Measurements from ENCODE around the gene KAZN.

KAZN gene

DNA sequence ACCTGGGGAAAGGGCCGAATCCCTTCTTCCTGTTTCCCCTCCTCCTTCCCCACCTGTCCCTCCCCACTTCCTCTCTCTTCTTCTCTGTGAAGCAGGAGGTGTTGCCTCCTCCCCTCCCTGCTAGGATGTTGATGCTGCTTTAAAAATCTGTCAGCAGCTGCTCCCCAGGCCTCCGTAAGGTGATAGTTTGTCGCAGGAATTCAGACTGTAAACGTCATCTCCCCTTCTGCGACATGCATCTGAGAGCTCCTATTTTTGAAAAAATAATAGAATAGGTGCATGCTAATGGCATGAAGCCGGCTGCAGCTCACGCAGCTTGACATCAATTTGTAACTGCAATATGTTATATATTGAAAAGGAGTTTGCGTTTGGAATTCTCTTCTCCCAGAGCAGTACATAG is 70.1 kb downstream of the KAZN start:
- no peaks in the 10 kb centered on the region for H3K9me3 ChIP-seq (ENCODE audit: low read length)
- no peak overlapping the region for H2AFZ ChIP-seq (ENCODE audit: low read length)
- no peaks in the 10 kb centered on the region for H3F3A ChIP-seq (ENCODE audit: insufficient read depth, low read length)
- TF ChIP-seq EZH2 (IDR thresholded peaks at IDR 0.05; ENCODE audit: borderline replicate concordance, low read length) = no peak
- no peak for TF ChIP-seq CTCF (IDR thresholded peaks at IDR 0.05; ENCODE audit: low read length)
- H3K9ac ChIP-seq (ENCODE audit: low read length) = peak overlapping the region; percentile 27; the same call in 1 of the 2 replicates
- H3K27ac ChIP-seq (ENCODE audit: low read depth, low read length, poor library complexity, severe bottlenecking) = peak overlapping the region; percentile 97
- peak overlapping the region; percentile 41; the same call in 1 of the 2 replicates for H3K4me2 ChIP-seq (ENCODE audit: low read length)
- H4K20me1 ChIP-seq (ENCODE audit: insufficient read depth, low read length) = no peaks in the 10 kb centered on the region
- no peaks in the 10 kb centered on the region for H3K36me3 ChIP-seq (ENCODE audit: insufficient read depth, low read length)
- H3K27me3 ChIP-seq (ENCODE audit: insufficient read depth, low read length) = no peaks in the 10 kb centered on the region
- peaks cover 75% of the 10 kb centered on the region for H3K4me1 ChIP-seq (ENCODE audit: insufficient read depth, low read length, severe bottlenecking)
- no peaks in the 10 kb centered on the region for H3K9me2 ChIP-seq (ENCODE audit: low read depth, low read length)
- no peaks in the 10 kb centered on the region for H3K79me2 ChIP-seq (ENCODE audit: insufficient read depth, low read length)
- peak overlapping the region; percentile 19 for H3K4me3 ChIP-seq (ENCODE audit: low read depth, low read length, poor library complexity, severe bottlenecking)

DNA sequence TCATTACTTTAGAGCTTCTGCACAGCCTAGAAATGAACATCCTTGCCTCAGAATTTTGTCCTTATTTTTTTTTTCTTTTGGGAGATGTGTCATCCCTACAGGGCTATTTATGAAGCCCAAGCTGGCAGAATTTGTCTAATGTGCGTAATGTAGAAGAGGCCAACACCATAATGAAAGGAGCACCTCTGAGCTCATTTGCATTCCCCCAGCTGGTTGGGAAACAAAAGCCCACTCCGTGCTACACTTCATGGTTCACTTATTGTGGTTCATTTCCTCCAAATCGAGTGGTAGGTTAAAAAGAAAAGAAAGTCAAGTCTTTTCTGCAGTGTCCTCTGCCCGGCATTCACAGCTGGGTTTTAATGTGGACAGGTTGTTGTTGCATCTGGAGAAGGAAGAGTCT is 73.5 kb downstream of the KAZN start:
- no peaks in the 10 kb centered on the region for H3F3A ChIP-seq (ENCODE audit: insufficient read depth, low read length)
- peak overlapping the region; percentile 55; the same call in 1 of the 2 replicates for H3K9ac ChIP-seq (ENCODE audit: low read length)
- H3K27ac ChIP-seq (ENCODE audit: low read depth, low read length, poor library complexity, severe bottlenecking) = peak overlapping the region; percentile 97
- H4K20me1 ChIP-seq (ENCODE audit: insufficient read depth, low read length) = no peaks in the 10 kb centered on the region
- no peaks in the 10 kb centered on the region for H3K79me2 ChIP-seq (ENCODE audit: insufficient read depth, low read length)
- H3K4me3 ChIP-seq (ENCODE audit: low read depth, low read length, poor library complexity, severe bottlenecking) = peak overlapping the region; percentile 36
- TF ChIP-seq EZH2 (IDR thresholded peaks at IDR 0.05; ENCODE audit: borderline replicate concordance, low read length) (no peak), CTCF (IDR thresholded peaks at IDR 0.05; ENCODE audit: low read length) (no peak)
- no peak overlapping the region for H2AFZ ChIP-seq (ENCODE audit: low read length)
- peak overlapping the region; percentile 51 for H3K4me2 ChIP-seq (ENCODE audit: low read length)
- H3K9me2 ChIP-seq (ENCODE audit: low read depth, low read length) = no peaks in the 10 kb centered on the region
- H3K36me3 ChIP-seq (ENCODE audit: insufficient read depth, low read length) = no peaks in the 10 kb centered on the region; the same call in 1 of the 2 replicates
- H3K27me3 ChIP-seq (ENCODE audit: insufficient read depth, low read length) = no peaks in the 10 kb centered on the region
- H3K9me3 ChIP-seq (ENCODE audit: low read length) = no peaks in the 10 kb centered on the region
- peaks cover 90% of the 10 kb centered on the region for H3K4me1 ChIP-seq (ENCODE audit: insufficient read depth, low read length, severe bottlenecking)

DNA sequence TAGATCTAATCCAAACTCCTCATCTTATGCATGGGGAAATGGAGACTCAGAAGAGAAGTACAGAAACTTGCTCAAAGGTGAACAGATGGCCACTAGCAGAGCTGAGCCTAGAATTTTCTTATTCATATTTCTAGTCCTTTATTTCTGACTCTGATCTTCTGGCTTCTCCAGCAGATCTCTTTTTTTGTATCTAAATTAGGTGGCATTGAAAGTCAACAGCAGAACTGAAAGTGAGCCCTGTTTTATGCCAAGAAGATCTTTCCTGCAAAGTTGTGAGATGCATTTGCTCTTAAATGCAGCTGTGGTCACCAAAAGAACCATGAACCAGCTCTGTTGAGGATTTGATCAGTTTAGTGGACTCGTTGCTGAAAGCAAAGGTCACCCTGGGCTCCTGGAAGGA is 75.5 kb downstream of the KAZN start:
- Histone ChIP-seq H3F3A (ENCODE audit: insufficient read depth, low read length) (no peaks in the 10 kb centered on the region), H3K4me3 (ENCODE audit: low read depth, low read length, poor library complexity, severe bottlenecking) (no peak overlapping the region), H3K9me2 (ENCODE audit: low read depth, low read length) (no peaks in the 10 kb centered on the region), H3K9ac (ENCODE audit: low read length) (peak overlapping the region; percentile 6; the same call in 1 of the 2 replicates), H3K27me3 (ENCODE audit: insufficient read depth, low read length) (no peaks in the 10 kb centered on the region), H4K20me1 (ENCODE audit: insufficient read depth, low read length) (no peaks in the 10 kb centered on the region), H3K4me1 (ENCODE audit: insufficient read depth, low read length, severe bottlenecking) (peaks cover 87% of the 10 kb centered on the region), H3K9me3 (ENCODE audit: low read length) (no peaks in the 10 kb centered on the region), H3K27ac (ENCODE audit: low read depth, low read length, poor library complexity, severe bottlenecking) (peak overlapping the region; percentile 97), H2AFZ (ENCODE audit: low read length) (no peak overlapping the region), H3K79me2 (ENCODE audit: insufficient read depth, low read length) (no peaks in the 10 kb centered on the region), H3K36me3 (ENCODE audit: insufficient read depth, low read length) (no peaks in the 10 kb centered on the region; the same call in 1 of the 2 replicates), H3K4me2 (ENCODE audit: low read length) (peak overlapping the region; percentile 11; the same call in 1 of the 2 replicates)
- TF ChIP-seq CTCF (IDR thresholded peaks at IDR 0.05; ENCODE audit: low read length) (no peak), EZH2 (IDR thresholded peaks at IDR 0.05; ENCODE audit: borderline replicate concordance, low read length) (no peak)
